Measurements from ENCODE around the gene MIER2. TPM values are rescaled to one million over a fixed set of nuclear protein-coding genes. Genes with fewer than 3 reads are reported as not detected.
"Not testable (repeated sequence)": the region's sequence is repeated elsewhere in the genome, so short reads cannot be mapped to it uniquely, and the experiment has no call there.

The MIER2 gene
- total RNA-seq, 1 experiment from 2014 or later, result 12.9 TPM

DNA sequence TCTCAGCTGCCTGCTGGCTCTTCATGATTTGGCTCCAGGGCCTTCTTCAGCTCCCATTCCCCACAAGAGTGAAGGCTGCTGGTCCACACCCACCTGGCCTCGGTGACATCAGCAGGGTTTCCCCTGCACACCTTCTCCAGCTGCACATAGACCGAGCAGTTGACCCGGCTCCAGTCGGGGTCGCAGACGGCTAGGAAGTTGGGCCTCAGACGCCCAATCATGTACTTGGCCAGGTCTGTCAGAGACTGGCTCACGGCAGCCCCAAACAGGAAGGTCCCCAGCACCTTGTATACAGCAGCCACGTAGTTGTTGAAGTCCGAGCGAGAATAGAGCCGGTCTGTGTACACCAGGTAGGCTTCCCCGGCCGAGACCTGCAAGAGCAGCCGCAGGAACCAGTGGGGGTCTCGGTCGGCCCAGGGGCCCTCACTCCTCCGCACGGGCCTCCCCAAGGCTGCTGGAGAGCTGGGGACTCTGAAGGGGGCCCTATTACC lies 57.2 kb downstream of the MIER2 start:
- DNase-seq (ENCODE audit: low read depth), result no peak

DNA sequence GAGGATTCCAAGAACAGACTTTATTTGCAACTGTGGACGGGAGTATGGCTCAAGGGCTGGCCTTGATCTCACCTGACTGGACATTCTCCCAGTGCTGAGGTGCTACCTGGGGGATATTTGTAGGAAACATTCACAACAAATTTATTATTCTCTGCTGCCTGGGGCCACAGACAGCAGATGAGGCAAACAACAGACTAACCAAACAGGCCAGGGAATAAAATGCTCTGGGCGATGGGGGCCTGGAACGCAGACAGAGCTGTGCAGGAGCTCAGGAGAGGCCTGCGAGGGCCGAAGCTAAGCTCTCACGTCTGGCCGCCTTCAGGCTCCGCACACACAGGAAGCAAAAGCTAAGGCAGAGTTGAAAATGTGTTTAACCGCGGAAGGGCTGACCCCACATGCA lies 61.2 kb downstream of the MIER2 start:
- no peak for DNase-seq (ENCODE audit: low read depth)

DNA sequence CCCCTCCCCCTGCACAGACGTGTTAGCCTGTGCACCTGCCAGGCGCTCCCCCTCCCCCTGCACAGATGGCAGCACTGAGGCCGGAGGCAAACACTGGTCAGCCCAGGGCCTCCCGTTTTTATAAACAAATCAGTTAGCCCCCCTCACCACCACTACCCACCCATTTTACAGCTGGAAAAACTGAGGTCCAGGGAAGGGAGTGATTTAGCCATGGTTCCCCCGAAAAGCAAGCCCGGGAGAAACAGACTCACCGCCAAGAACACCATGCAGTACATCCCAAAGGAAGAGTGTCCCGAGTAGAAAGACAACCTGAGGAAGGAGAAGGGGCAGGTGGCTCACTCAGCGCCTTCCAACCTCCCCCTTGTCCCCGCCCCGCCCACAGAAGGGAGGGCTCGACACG lies 62.1 kb downstream of the MIER2 start:
- DNase-seq (ENCODE audit: low read depth), result no peak

DNA sequence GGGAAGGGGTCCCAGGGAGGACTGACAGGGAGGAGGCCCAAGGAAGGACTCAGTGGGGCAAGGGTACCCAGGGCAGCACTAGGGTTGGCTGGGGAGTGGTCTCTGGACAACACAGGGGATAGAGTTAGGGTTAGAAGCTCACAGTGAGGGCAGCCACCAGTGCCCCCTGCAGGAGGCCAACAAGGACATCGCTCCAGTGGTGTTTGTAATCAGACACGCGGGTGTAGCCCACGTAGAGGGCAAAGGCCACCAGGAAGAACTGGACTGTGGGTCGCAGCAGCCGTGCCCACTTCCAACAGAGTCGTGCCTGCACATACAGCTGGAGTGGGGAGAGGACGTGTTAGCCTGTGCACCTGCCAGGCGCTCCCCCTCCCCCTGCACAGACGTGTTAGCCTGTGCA lies 62.6 kb downstream of the MIER2 start:
- DNase-seq (ENCODE audit: low read depth), result no peak

DNA sequence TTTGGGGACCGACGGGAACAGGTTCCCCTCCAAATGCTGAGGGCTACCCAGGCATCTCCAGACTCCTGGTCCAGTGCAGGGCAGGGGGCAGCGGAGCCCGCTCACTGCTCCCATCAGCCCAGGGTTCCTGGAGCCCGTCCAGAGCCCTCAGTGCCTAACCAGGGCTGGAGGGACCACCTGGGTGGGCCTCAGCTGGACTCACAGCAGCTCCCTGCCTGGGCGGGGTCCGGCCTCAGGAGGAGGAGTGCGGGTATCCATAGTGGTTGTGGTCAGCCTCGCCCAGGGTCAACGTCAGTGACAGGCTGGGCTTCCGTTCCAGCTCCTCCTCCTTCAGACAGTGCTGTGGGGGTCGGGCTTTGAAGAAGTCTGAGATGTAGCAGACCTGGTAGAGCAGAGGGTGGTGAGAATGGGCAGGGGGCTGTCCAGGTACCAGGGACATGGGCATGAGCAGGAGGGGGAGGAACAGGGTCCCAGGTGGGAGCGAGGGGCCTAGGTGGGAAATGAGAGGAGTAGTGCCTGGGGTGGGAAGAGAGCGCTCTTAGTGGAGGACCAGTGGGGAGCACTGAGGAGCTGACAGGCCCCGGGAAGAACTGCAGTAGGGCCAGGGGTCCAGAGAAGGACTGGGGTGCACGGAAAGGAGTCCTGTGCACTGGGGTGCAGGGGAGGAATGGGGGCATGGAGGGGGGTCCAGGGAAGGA lies 63.3 kb downstream of the MIER2 start:
- DNase-seq (ENCODE audit: low read depth), result no peak

DNA sequence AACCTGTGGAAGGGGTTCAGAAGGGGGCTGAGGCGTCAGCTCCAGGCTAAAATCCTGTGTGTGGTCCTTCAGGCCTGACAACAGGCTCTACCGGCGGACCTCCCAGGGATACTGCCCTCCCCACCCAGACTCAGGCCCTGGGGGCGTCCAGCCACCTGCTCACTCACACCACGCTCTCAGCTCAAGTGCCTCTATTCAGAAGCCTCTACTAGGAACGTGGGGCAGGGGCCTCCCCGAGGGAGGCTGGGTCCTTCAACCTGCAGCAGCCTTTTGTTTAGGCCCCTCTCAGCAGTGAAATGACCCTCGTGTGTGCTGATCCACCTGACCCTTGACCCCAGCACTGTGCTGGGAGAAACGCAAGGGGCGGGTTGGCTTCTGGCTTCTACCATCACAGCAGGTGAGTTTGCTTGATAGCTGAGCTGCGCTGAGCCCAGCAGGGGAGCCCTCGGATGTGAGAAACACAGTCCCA lies 64.0 kb downstream of the MIER2 start:
- no peak for DNase-seq (ENCODE audit: low read depth)

DNA sequence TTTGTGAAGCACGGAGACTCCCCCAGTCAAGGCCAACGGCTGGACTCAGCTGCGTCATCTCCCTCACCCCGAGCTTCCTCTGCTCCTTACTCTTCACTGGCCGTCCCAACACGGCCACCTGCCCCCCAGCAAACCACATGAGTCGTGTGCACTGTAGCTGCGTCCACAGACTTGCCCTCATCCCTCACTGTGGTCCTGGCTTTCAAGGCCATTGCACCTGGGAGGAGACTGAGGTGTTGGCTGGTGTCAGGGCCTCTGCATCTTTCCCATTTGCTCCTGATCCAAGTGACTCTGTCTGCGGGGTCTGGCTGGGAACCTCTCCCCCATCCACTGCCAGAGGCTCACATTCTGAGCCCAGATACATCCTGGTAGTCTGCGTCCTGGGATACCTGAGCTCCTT lies 64.9 kb downstream of the MIER2 start:
- DNase-seq (ENCODE audit: low read depth), result no peak

DNA sequence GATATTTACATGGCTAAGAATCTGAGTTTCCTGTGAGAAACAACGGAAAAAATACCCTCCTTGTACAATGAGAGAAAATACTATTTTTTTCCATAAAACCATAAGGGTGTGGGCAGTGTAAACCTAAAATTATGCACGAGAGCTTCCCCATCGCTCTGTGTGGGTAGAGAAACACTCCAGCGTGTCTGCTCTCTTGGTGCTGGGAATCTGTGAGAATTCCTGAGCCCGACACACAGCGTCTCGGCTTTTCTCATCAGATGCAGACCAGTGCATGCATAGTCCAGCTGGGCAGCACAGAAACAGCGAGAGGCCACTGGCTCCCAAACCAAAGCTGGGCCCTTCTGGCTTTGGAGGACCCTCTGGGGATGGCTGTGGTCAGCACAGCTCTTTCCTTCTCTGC lies 65.4 kb downstream of the MIER2 start:
- DNase-seq (ENCODE audit: low read depth), result no peak

DNA sequence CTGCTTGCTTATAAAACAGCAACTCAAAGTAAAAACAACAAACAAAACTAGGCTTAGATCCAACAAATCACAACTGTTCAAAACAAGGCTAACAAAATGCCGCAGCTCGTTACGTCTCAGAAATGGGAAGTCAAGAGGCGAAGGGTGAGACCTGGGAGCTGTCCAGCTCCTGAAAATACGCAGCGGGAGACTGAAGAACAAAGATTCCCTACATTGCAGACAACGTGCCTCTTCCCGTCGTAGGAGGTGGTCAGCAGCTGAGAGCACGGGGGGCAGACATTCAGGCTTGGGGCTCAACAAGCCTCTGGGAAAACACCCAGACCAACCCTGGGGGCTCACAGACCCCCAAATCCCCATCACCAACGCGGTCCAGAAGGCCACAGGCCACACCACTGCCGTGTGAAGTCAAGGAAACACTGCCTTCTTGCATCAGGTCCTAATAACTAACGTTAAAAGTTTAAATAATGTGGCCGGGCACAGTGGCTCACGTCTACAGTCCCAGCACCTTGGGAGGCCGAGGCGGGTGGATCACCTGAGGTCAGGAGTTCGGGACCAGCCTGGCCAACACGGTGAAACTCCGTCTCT lies 66.9 kb downstream of the MIER2 start:
- no peak for DNase-seq (ENCODE audit: low read depth)

DNA sequence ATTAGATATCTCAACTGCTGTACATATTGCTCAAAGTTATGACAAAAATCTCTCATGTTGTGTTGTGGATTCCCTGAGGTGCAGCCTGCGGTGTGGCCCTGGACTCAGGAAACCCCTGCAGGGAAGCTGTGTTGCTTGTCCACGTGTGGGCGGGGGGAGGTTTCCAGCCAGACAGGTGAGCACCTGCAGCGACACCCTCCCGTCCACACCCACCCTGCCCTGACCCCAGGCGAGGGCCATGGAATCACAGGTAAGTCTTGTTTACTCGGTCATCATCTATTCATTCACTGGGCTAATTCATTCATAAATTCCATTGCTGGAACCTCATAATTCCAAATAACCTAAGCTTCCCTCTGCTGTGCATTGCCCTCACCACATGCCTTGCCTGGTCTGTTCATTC lies 67.5 kb downstream of the MIER2 start:
- no peak for DNase-seq (ENCODE audit: low read depth)

DNA sequence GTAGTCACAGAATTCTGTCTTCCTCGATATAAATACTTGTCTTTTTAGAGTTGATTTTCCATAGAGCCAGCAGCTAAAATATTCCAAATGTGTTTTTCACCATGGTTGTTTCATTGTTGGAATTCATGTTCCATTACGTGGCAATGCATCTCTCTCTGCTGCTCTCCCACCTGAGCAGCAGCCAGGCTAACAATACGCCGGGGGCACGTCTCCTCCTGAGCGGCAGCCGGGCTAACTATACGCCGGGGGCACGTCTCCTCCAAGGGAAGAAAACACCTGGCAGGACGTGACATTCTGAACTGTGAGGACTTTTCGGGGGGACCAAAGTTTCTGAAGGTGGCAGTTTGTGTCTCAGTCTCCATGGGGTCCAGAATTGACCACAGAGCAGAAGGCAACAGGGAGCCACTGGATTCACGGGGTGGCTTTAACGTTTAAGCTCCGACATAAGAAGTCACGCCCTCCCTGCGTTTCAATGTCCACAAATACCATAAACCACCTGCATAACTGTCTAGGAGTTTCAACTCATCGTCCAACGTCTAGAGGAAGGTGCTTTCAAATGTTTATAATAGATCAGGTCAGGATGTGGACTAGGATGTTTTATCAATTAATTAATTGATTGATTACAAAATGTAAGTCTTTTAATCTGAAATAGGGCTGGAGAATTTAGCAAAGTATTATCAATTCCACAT lies 68.5 kb downstream of the MIER2 start:
- no peak for DNase-seq (ENCODE audit: low read depth)

DNA sequence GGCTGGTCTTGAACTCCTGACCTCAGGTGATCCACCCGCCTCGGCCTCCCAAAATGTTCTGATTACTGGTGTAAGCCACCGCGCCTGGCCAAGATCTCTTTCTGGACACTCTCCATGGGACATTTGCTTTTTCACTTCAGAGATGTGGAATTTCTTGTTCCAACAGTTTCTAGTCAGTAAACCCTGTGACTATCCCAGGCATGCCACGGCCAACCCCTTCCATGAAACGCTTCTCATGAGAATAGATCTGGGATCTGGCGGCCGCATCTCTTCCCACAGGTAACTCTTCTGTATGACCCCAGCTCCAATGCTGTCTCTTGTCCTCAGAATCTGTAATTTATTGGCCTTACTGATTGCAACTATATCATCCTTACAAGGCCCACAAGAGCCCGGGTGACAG lies 69.6 kb downstream of the MIER2 start:
- no peak for DNase-seq (ENCODE audit: low read depth)

DNA sequence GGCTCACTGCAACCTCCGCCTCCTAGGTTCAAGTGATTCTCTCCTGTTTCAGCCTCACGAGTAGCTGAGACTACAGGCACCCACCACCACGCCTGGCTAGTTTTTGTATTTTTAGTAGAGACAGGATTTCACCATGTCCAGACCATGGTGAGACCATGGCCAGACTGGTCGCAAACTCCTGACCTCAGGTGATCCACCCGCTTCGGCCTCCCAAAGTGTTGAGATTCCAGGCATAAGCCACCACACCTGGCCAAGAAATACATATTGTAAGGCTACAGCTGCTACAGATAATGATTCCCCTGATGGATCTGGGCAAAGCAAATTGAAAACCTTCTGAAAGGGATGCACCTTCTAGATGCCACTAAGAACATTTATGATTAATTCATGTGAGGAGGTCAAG lies 71.2 kb downstream of the MIER2 start:
- no peak for DNase-seq (ENCODE audit: low read depth)

DNA sequence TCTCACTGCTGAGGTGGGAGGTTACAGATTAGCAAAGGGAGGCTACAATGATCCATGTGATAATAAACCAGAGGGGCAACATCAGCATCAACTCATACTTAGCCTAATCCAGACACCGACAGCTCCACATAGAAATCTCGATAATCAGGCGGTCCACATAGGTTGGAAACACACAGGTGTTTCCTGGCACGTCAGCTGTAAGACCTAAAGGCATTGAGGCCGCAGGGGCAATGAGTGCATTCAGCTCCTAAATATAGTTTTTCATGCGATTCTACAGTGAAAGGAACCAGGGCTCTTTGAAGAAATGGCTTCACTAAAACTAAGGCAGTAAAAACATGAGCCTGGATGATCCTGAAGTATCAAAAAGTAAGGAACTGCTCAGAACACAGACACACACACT lies 72.7 kb downstream of the MIER2 start:
- no peak for DNase-seq (ENCODE audit: low read depth)

DNA sequence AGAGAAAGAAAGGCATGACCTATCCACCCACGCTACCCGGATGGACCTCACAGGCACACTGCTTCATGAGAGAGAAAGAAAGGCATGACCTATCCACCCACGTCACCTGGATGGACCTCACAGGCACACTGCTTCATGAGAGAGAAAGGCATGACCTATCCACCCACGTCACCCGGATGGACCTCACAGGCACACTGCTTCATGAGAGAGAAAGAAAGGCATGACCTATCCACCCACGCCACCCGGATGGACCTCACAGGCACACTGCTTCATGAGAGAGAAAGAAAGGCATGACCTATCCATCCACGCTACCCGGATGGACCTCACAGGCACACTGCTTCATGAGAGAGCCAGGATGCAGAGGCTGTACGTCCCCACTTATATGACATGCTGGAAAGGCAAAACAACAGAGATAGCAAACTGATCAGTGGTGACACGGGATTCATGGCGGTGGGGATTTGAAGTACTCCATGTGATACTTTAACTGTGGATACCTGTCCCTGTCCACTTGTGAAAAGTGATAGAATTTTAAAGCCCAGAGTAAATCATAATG lies 73.8 kb downstream of the MIER2 start:
- DNase-seq (ENCODE audit: low read depth), result not testable (repeated sequence)

DNA sequence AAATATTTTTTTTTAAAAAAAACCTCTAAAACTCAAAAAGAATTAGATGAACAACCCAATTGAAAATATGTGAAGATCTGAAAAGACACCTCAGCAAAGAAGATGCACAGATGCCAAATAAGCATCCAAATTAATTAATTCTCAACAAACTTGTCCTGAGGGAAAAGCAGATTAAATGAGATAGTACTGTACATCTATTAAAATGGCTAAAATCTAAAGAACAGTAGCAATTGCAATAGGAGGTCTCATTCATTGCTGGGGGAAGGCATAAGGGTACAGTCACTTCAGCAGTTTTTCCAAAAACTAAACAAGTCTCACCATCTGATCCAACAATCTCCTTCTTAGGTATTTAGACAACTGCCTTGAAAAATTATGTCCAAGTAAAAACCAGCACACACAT lies 75.4 kb downstream of the MIER2 start:
- DNase-seq (ENCODE audit: low read depth), result no peak

DNA sequence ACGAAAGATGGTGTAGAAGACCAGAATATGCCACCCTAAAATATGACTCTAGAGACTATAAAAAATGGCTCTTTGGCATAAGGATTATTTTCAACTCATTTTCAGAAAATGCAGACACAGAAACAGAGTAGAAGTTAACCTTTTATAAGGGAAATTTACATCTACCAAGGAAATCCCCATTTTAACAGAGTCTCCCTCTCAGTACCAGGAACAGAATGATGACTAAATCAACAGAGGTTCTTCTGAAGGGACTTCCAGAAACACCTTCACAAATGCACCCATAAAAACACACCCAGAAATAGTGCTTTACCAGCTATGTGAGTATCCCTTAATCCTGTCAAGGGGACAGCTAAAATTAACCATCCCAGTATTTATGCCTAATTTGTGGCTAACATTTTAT lies 82.5 kb downstream of the MIER2 start:
- DNase-seq (ENCODE audit: low read depth), result no peak

DNA sequence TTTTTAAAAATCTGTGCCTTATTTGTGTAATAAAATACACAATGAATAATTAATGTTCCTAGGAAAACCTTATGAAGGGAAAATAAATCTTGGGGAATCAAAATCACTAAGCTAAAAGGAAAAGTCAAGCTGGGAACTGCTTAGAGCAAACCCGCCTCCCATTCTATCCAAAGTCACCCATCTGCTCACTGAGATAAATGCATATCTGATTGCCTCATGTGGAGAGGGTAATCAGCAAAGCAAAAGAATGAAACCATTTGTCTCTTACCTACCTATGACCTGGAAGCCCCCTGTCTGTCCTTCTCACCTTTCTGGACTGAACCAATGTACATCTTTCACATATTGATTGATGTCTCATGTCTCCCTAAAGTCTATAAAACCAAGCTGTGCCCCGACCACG lies 87.8 kb downstream of the MIER2 start:
- not testable (repeated sequence) for DNase-seq (ENCODE audit: low read depth)

Measured in Daoy (cell line).